ENCODE results near the gene RNF41. TPM values are rescaled to one million over a fixed set of nuclear protein-coding genes. Genes with fewer than 3 reads are reported as not detected.

RNF41 gene
- total RNA-seq, 1 donor from 2014 or later, result 79.6 TPM

- Histone ChIP-seq H3K4me1 (peaks cover 25% of the 10 kb centered on the region), H3K27me3 (no peaks in the 10 kb centered on the region), H3K9me3 (no peaks in the 10 kb centered on the region), H3K36me3 (peaks cover 12 to 38% of the 10 kb centered on the region in 2 donors), H3K27ac (peak overlapping the region; percentile 84), H3K4me3 (peak overlapping the region; percentile 93 to 99)
- no peak for DNase-seq (ENCODE audit: extremely low spot score in 2 of 2)
- intact Hi-C loops (cut with DNase I), result no loop called here
- no peak for TF ChIP-seq CTCF (IDR thresholded peaks at IDR 0.05)
- no peak for TF ChIP-seq POLR2AphosphoS5 (IDR thresholded peaks at IDR 0.05; ENCODE audit: insufficient read depth in 1 of 2, low read depth in 1 of 2)
- no peak for TF ChIP-seq POLR2A (IDR thresholded peaks at IDR 0.05)
Measured at GRCh38 chr12:56257491-56258067, 35.9 kb upstream of the RNF41 start.

GRCh38 chr12:56257071-56257470 is 35.3 kb upstream of the RNF41 start:
- no peak for TF ChIP-seq POLR2A (IDR thresholded peaks at IDR 0.05)
- no peak for TF ChIP-seq CTCF (IDR thresholded peaks at IDR 0.05)
- TF ChIP-seq POLR2AphosphoS5 (IDR thresholded peaks at IDR 0.05; ENCODE audit: insufficient read depth in 1 of 2, low read depth in 1 of 2), result no peak
- Histone ChIP-seq H3K4me3 (peak overlapping the region; percentile 93 to 99), H3K9me3 (no peaks in the 10 kb centered on the region), H3K4me1 (peaks cover 25% of the 10 kb centered on the region), H3K36me3 (peaks cover 12 to 43% of the 10 kb centered on the region in 2 donors), H3K27me3 (no peaks in the 10 kb centered on the region), H3K27ac (peak overlapping the region; percentile 84)
- DNase-seq (ENCODE audit: extremely low spot score in 2 of 2), result no peak
- intact Hi-C loops (cut with DNase I), result no loop called here

- intact Hi-C loops (cut with DNase I), result no loop called here
- Histone ChIP-seq H3K4me3 (peak overlapping the region in 1 of 2 donors; percentile 93), H3K4me1 (peaks cover 25% of the 10 kb centered on the region), H3K9me3 (no peaks in the 10 kb centered on the region), H3K27ac (peak overlapping the region; percentile 84), H3K27me3 (no peaks in the 10 kb centered on the region), H3K36me3 (peaks cover 12 to 50% of the 10 kb centered on the region in 2 donors)
- TF ChIP-seq POLR2AphosphoS5 (IDR thresholded peaks at IDR 0.05; ENCODE audit: insufficient read depth in 1 of 2, low read depth in 1 of 2), result no peak
- TF ChIP-seq POLR2A (IDR thresholded peaks at IDR 0.05), result no peak
- no peak for TF ChIP-seq CTCF (IDR thresholded peaks at IDR 0.05)
- no peak for DNase-seq (ENCODE audit: extremely low spot score in 2 of 2)
Measured at GRCh38 chr12:56256326-56256960, 34.7 kb upstream of the RNF41 start.

GRCh38 chr12:56255671-56256070 is 33.9 kb upstream of the RNF41 start:
- Histone ChIP-seq H3K4me3 (no peak overlapping the region), H3K9me3 (no peaks in the 10 kb centered on the region), H3K27me3 (no peaks in the 10 kb centered on the region), H3K36me3 (peaks cover 12 to 55% of the 10 kb centered on the region in 2 donors), H3K27ac (no peak overlapping the region), H3K4me1 (peaks cover 25% of the 10 kb centered on the region)
- TF ChIP-seq POLR2AphosphoS5 (IDR thresholded peaks at IDR 0.05; ENCODE audit: insufficient read depth in 1 of 2, low read depth in 1 of 2) (no peak), CTCF (IDR thresholded peaks at IDR 0.05) (no peak), POLR2A (IDR thresholded peaks at IDR 0.05) (no peak)
- no peak for DNase-seq (ENCODE audit: extremely low spot score in 2 of 2)
- intact Hi-C loops (cut with DNase I), result no loop called here

GRCh38 chr12:56253091-56253490 is 31.4 kb upstream of the RNF41 start:
- intact Hi-C loops (cut with DNase I), result no loop called here
- Histone ChIP-seq H3K27me3 (no peaks in the 10 kb centered on the region), H3K36me3 (peaks cover 12 to 80% of the 10 kb centered on the region in 2 donors), H3K9me3 (no peaks in the 10 kb centered on the region), H3K4me3 (no peak overlapping the region), H3K4me1 (peaks cover 17% of the 10 kb centered on the region), H3K27ac (no peak overlapping the region)
- DNase-seq (ENCODE audit: extremely low spot score in 2 of 2), result no peak
- TF ChIP-seq POLR2A (IDR thresholded peaks at IDR 0.05) (no peak), CTCF (IDR thresholded peaks at IDR 0.05) (no peak), POLR2AphosphoS5 (IDR thresholded peaks at IDR 0.05; ENCODE audit: insufficient read depth in 1 of 2, low read depth in 1 of 2) (no peak)

Measured in vagina (tissue), 2 donors.